ENCODE measurements around the gene MRNIP. TPM values are rescaled to one million over a fixed set of nuclear protein-coding genes. Genes with fewer than 3 reads are reported as not detected.

MRNIP gene
- total RNA-seq, 2 donors from 2014 or later: 32.5 to 36.8 TPM

- Mint-ChIP-seq H3K27ac (peak overlapping the region; percentile 97), H3K36me3 (ENCODE audit: low read depth) (peaks cover 5% of the 10 kb centered on the region), H3K4me1 (peaks cover 35% of the 10 kb centered on the region), H3K27me3 (no peaks in the 10 kb centered on the region), H3K4me3 (peak overlapping the region; percentile 52)
- H3K9me3 ChIP-seq (ENCODE audit: control insufficient read depth, low read length, poor library complexity, severe bottlenecking): no peaks in the 10 kb centered on the region
- ATAC-seq (no peak), DNase-seq (no peak)
Observed at GRCh38 chr5:179823937-179824744, 34.5 kb downstream of the MRNIP start.

DNA sequence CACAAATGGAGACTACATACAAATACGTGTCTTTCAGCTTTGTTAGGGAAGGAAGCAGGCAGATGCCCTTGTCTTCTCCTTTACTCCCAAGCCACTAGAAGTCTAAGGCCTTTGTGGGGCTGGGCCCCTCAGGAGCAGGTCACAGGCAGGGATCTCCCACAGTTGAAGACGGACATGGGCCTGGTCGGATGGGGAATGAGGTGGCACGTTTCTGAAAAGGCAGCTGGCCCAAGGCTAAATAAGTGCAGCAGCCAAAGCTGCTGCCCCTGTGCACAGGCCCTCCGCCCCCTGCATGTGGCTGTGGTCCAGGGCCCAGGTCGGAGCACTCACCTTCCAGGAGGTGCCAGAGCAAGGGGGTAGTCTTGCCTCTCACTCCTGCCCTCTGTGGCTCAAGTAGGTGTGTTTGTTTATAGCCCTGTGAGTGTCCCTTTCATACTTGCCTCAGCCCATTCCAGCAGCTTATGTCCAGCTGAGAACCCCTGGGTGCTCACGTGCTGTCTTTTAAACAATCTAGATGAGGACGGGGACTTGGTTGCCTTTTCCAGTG, 36.1 kb downstream of the MRNIP start:
- peak overlapping the region; percentile 97 for H3K27ac Mint-ChIP-seq
- DNase-seq (no peak), ATAC-seq (no peak)
- no peaks in the 10 kb centered on the region for H3K9me3 ChIP-seq (ENCODE audit: control insufficient read depth, low read length, poor library complexity, severe bottlenecking)
- peaks cover 3% of the 10 kb centered on the region for H3K36me3 Mint-ChIP-seq (ENCODE audit: low read depth)
- H3K27me3 Mint-ChIP-seq: no peaks in the 10 kb centered on the region
- peaks cover 39% of the 10 kb centered on the region for H3K4me1 Mint-ChIP-seq
- peak overlapping the region; percentile 95 for H3K4me3 Mint-ChIP-seq

GRCh38 chr5:179822059-179822432, 36.6 kb downstream of the MRNIP start:
- no peak for ATAC-seq
- H3K9me3 ChIP-seq (ENCODE audit: control insufficient read depth, low read length, poor library complexity, severe bottlenecking): no peaks in the 10 kb centered on the region
- Mint-ChIP-seq H3K4me3 (peak overlapping the region; percentile 95), H3K27me3 (no peaks in the 10 kb centered on the region), H3K4me1 (peaks cover 42% of the 10 kb centered on the region), H3K36me3 (ENCODE audit: low read depth) (peaks cover 3% of the 10 kb centered on the region), H3K27ac (peak overlapping the region; percentile 97)
- no peak for DNase-seq

GRCh38 chr5:179821298-179822058, 37.1 kb downstream of the MRNIP start:
- Mint-ChIP-seq H3K4me1 (peaks cover 42% of the 10 kb centered on the region), H3K27ac (peak overlapping the region; percentile 97), H3K4me3 (peak overlapping the region; percentile 95), H3K36me3 (ENCODE audit: low read depth) (peaks cover 3% of the 10 kb centered on the region), H3K27me3 (no peaks in the 10 kb centered on the region)
- DNase-seq: peak; percentile 71 to 81 (median 77)
- ATAC-seq: peak; percentile 58
- no peaks in the 10 kb centered on the region for H3K9me3 ChIP-seq (ENCODE audit: control insufficient read depth, low read length, poor library complexity, severe bottlenecking)

- H3K27me3 Mint-ChIP-seq: no peaks in the 10 kb centered on the region
- DNase-seq (peak; percentile 78 to 84 (median 79)), ATAC-seq (peak; percentile 59)
- H3K36me3 Mint-ChIP-seq (ENCODE audit: low read depth): peaks cover 3% of the 10 kb centered on the region
- H3K4me3 Mint-ChIP-seq: peak within 1 kb of the TSS; percentile 95
- H3K27ac Mint-ChIP-seq: peak within 1 kb of the TSS; percentile 97
- no peaks in the 10 kb centered on the region for H3K9me3 ChIP-seq (ENCODE audit: control insufficient read depth, low read length, poor library complexity, severe bottlenecking)
- peaks cover 42% of the 10 kb centered on the region for H3K4me1 Mint-ChIP-seq
Observed at GRCh38 chr5:179820483-179821297, 37.9 kb downstream of the MRNIP start, which contains the start of gene SQSTM1. TSS of gene SQSTM1 (plus strand) at chr5:179820905. CDS start at chr5:179820937, 32 bp downstream.

- ATAC-seq: no peak
- Mint-ChIP-seq H3K27me3 (no peaks in the 10 kb centered on the region), H3K36me3 (ENCODE audit: low read depth) (peaks cover 3% of the 10 kb centered on the region), H3K27ac (peak overlapping the region; percentile 96), H3K4me3 (peak overlapping the region; percentile 82), H3K4me1 (peaks cover 42% of the 10 kb centered on the region)
- no peaks in the 10 kb centered on the region for H3K9me3 ChIP-seq (ENCODE audit: control insufficient read depth, low read length, poor library complexity, severe bottlenecking)
- DNase-seq: no peak
Observed at GRCh38 chr5:179820127-179820482, 38.5 kb downstream of the MRNIP start.

- Mint-ChIP-seq H3K36me3 (ENCODE audit: low read depth) (peaks cover under 1% of the 10 kb centered on the region), H3K27ac (peak overlapping the region; percentile 96), H3K27me3 (no peaks in the 10 kb centered on the region), H3K4me1 (peaks cover 39% of the 10 kb centered on the region), H3K4me3 (peak overlapping the region; percentile 82)
- H3K9me3 ChIP-seq (ENCODE audit: control insufficient read depth, low read length, poor library complexity, severe bottlenecking): no peaks in the 10 kb centered on the region
- ATAC-seq (peak; percentile 5), DNase-seq (peak in 2 of 3 donors; percentile 30 to 43)
Observed at GRCh38 chr5:179819296-179820126, 39.1 kb downstream of the MRNIP start.

GRCh38 chr5:179818746-179819295, 39.8 kb downstream of the MRNIP start:
- no peaks in the 10 kb centered on the region for H3K27me3 Mint-ChIP-seq
- peak overlapping the region; percentile 96 for H3K27ac Mint-ChIP-seq
- DNase-seq (peak; percentile 85 to 94 (median 90)), ATAC-seq (peak; percentile 78)
- no peaks in the 10 kb centered on the region for H3K36me3 Mint-ChIP-seq (ENCODE audit: low read depth)
- peaks cover 38% of the 10 kb centered on the region for H3K4me1 Mint-ChIP-seq
- H3K4me3 Mint-ChIP-seq: peak overlapping the region; percentile 84
- H3K9me3 ChIP-seq (ENCODE audit: control insufficient read depth, low read length, poor library complexity, severe bottlenecking): no peaks in the 10 kb centered on the region

GRCh38 chr5:179817890-179818745, 40.5 kb downstream of the MRNIP start:
- ATAC-seq: no peak
- Mint-ChIP-seq H3K4me3 (peak overlapping the region; percentile 84), H3K27ac (peak overlapping the region; percentile 96), H3K27me3 (no peaks in the 10 kb centered on the region), H3K4me1 (peaks cover 36% of the 10 kb centered on the region), H3K36me3 (ENCODE audit: low read depth) (no peaks in the 10 kb centered on the region)
- H3K9me3 ChIP-seq (ENCODE audit: control insufficient read depth, low read length, poor library complexity, severe bottlenecking): no peaks in the 10 kb centered on the region
- no peak for DNase-seq

DNA sequence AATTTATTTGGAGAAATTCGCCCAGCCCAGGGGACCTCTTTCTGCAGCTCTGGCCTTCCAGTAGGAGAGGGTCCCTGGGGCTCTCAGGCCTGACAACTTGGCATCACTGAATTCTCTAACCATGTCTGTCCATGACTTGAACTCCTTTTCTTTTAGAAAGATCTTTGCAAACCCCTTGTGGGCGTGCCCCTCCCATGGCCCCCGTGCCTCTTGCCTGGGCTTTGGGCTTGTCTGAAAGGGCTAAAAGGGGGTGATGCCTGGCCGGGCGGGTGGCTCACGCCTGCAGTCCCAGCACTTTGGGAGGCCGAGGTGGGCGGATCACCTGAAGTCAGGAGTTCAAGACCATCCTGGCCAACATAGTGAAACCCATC, 41.2 kb downstream of the MRNIP start:
- no peaks in the 10 kb centered on the region for H3K27me3 Mint-ChIP-seq
- peaks cover 31% of the 10 kb centered on the region for H3K4me1 Mint-ChIP-seq

GRCh38 chr5:179816796-179817469, 41.7 kb downstream of the MRNIP start:
- Mint-ChIP-seq H3K36me3 (ENCODE audit: low read depth) (no peaks in the 10 kb centered on the region), H3K27ac (peak overlapping the region; percentile 96), H3K27me3 (no peaks in the 10 kb centered on the region), H3K4me3 (peak overlapping the region; percentile 49), H3K4me1 (peaks cover 26% of the 10 kb centered on the region)
- DNase-seq (no peak), ATAC-seq (no peak)
- H3K9me3 ChIP-seq (ENCODE audit: control insufficient read depth, low read length, poor library complexity, severe bottlenecking): no peaks in the 10 kb centered on the region

More for the DNA sequence above, 41.2 kb downstream of the MRNIP start:
- DNase-seq (no peak), ATAC-seq (no peak)
- peak overlapping the region; percentile 96 for H3K27ac Mint-ChIP-seq
- H3K36me3 Mint-ChIP-seq (ENCODE audit: low read depth): no peaks in the 10 kb centered on the region
- H3K4me3 Mint-ChIP-seq: peak overlapping the region; percentile 49
- H3K9me3 ChIP-seq (ENCODE audit: control insufficient read depth, low read length, poor library complexity, severe bottlenecking): no peaks in the 10 kb centered on the region
